WI38 (cell line): ENCODE data around the gene ESF1.

Experiments
- H3K4me3 ChIP-seq: 2 replicates; pipeline ENCODE4 v1.5.1; 2011; ENCODE audit warnings: low read depth, mild to moderate bottlenecking, control low read depth, low read length
- TF ChIP-seq, protein P1 (sequence below): IDR thresholded peaks from 2 replicates; pipeline ENCODE4 v1.5.1; 2012; ENCODE audit warnings: low read depth, mild to moderate bottlenecking, control low read depth, low read length

The ESF1 gene

DNA sequence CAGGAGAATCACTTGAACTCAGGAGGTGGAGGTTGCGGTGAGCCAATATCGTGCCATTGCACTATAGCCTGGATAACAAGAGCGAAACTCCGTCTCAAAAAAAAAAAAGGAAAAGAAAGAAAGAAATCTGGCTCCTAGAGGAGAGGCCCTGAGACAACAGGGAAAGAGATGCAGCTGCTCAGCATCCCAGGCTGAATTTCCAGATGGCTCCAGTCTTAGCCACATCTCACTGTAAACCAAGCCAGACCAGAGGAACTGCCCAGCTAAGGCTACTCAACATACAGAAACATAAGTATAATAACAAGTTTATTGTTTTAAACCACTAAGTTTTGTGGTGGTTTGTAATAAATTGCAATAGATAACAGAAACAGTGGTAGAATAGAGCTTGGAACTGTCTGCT is 107.5 kb downstream of the ESF1 start:
- no peak overlapping the region for H3K4me3 ChIP-seq
- TF ChIP-seq, protein P1, sequence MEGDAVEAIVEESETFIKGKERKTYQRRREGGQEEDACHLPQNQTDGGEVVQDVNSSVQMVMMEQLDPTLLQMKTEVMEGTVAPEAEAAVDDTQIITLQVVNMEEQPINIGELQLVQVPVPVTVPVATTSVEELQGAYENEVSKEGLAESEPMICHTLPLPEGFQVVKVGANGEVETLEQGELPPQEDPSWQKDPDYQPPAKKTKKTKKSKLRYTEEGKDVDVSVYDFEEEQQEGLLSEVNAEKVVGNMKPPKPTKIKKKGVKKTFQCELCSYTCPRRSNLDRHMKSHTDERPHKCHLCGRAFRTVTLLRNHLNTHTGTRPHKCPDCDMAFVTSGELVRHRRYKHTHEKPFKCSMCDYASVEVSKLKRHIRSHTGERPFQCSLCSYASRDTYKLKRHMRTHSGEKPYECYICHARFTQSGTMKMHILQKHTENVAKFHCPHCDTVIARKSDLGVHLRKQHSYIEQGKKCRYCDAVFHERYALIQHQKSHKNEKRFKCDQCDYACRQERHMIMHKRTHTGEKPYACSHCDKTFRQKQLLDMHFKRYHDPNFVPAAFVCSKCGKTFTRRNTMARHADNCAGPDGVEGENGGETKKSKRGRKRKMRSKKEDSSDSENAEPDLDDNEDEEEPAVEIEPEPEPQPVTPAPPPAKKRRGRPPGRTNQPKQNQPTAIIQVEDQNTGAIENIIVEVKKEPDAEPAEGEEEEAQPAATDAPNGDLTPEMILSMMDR, result no peak

DNA sequence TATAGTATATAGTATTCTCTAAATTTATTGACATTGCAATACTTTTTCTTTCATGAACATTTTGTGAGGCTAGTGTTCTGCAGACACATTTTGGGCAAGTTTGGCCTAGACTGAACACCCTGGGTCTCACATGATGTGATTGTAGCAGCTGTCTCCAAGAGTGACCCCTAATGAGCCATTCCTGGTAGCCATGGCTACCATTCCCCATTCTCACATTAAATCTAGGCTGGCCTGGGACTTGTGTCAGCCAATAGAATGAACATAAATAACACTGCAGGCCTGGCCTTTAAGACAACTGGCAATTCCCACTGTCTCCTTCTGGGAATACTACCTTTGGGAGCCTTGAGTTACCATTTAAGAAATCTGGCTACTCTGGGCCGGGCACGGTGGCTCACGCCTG is 108.0 kb downstream of the ESF1 start:
- no peak overlapping the region for H3K4me3 ChIP-seq
- TF ChIP-seq, protein P1, result no peak

DNA sequence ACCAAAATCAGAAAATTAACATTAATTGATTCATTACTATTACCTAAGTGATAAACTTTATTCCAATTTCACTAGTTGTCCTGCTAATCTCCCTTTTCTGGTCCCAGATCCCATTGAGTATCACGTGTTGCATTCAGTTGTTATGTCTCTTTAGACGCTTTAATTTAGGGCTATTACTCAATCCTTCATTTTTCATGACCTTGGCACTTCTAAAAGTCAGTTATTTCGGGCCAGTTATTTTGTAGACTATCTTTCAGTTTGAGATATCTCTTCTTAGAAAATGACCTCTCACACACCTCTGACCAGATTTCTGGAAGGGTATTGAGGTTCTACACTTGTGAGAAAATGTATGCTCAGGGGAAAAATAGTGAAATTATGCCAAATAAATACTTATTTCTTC is 112.0 kb downstream of the ESF1 start:
- TF ChIP-seq, protein P1, result no peak

DNA sequence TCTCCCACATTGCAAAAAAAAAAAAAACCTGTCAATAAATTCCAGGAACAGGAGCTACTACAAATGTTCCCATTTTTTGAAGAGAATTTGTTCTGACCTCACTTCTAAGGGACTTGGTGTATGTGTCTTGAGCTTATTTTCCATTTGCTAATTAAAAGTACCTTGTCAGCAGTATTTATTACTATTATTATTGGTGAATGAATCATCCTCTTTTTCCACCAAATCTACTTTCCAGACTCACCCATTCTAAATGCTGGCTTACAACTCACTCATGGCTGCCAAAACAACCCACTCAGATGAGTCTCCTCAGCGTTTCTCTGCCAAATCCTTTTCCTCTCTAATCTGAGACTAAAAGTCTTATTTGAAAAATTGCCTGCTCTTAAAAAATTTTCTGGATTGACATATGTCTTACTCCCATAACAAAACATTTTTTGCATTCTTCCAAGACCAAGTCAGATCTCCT is 112.8 kb downstream of the ESF1 start:
- TF ChIP-seq, protein P1, result no peak
- no peak overlapping the region for H3K4me3 ChIP-seq

More for the DNA sequence above, 112.0 kb downstream of the ESF1 start:
- H3K4me3 ChIP-seq, result no peak overlapping the region

DNA sequence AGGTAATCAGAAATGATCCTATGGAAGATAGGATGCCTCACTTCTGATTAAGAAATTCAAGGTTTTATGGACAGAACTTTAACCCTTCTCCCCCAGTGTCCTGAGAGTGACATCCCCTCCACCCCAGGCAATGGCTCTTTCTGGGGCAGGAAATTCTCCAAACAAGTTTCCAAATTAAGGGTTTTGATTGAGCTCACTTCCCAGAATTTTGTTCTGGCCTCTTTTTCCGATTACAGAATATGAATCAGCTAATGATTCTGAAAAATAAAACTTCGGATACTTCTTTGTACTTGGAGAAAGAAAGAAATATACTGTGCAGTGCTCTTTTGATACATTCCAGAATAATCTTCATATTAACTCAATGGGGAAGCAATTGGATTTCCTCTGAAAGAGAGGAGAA is 113.2 kb downstream of the ESF1 start:
- TF ChIP-seq, protein P1, result no peak
- H3K4me3 ChIP-seq, result no peak overlapping the region

DNA sequence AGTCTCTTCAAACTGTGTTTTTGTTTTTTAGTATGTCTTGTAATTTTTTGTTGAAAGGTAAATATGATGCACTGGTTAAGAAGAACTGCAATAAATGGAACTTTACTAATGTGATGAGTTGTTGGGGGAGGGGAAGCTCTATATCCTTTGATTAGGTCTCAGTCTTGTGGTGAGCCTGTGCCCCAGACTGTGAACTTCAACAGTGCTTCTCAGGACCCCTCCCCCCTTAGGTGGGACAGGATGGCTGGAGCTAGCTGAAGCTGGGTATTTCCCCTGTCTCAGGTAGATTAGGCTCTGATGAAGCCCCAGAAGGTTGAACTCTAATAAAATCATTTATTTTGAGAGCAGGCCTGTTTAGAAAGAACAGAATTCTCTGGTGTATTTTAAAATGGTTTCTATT is 114.6 kb downstream of the ESF1 start:
- TF ChIP-seq, protein P1, result no peak
- no peak overlapping the region for H3K4me3 ChIP-seq

DNA sequence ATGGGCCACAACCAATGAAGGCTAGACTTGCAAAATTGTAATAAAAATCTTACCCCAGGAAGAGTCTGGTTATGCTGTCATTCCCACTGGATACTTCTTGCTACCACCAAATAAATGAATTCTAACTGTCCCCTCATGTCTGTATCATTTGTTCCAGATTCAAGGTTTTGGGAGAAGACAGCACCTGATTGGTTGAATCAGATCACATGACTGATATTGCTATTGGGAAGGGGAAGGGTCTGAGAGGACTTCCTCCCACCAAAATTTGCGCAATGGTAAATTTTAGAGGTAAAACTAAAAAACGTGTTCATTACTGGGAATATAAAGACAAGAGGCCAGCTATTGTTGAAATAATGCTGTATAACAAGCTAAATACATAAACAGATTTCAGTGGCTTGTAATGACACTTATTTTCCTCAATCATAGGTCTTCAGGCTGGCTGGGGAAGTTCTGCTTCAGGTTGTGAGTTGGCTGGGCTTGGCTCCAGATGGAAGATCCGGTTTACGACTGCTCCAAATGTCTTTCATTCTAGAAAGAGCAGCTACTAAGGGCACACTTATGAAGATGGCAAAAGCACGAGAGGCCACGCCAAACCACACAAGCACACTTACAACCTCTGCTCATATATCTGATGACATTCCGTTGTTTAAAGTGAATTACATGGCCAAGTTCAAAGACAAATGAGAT is 118.9 kb downstream of the ESF1 start:
- no peak overlapping the region for H3K4me3 ChIP-seq
- TF ChIP-seq, protein P1, result no peak
